NOMO-1 (cell line): ENCODE data around the gene ENOSF1.

Source experiments
- DNase-seq, 2 experiments: peaks; one replicate each; lab custom pipeline; 2025; ENCODE audit not compliant: unreplicated experiment in 2 of 2; lab: John Stamatoyannopoulos, UW

The ENOSF1 gene

GRCh38 chr18:644395-645004, 67.9 kb downstream of the ENOSF1 start:
- no peak for DNase-seq

- no peak for DNase-seq
These were observed 71.2 kb downstream of the ENOSF1 start for GRCh38 chr18:641224-641623.

GRCh38 chr18:635171-635570, 77.3 kb downstream of the ENOSF1 start:
- DNase-seq = no peak

GRCh38 chr18:634551-635045, 77.8 kb downstream of the ENOSF1 start:
- DNase-seq = no peak

GRCh38 chr18:631560-631959, 80.9 kb downstream of the ENOSF1 start:
- no peak for DNase-seq

- DNase-seq = no peak
These were observed 82.9 kb downstream of the ENOSF1 start for GRCh38 chr18:629269-630150.

GRCh38 chr18:627231-627630, 85.2 kb downstream of the ENOSF1 start:
- DNase-seq = no peak

- peak; percentile 34 to 48 for DNase-seq
These were observed 88.4 kb downstream of the ENOSF1 start for GRCh38 chr18:623761-624620.

GRCh38 chr18:622289-622688, 90.1 kb downstream of the ENOSF1 start:
- no peak for DNase-seq

- DNase-seq = no peak
These were observed 91.0 kb downstream of the ENOSF1 start for GRCh38 chr18:621291-622043.
